Activated CD8-positive, alpha-beta T cell treated with anti-CD3 and anti-CD28 coated beads for 36 hours (primary cell): ENCODE data around the gene TMEM50A. TPM values are rescaled to one million over a fixed set of nuclear protein-coding genes. Genes with fewer than 3 reads are reported as not detected.
"Not testable (repeated sequence)": the region's sequence is repeated elsewhere in the genome, so short reads cannot be mapped to it uniquely, and the experiment has no call there.

Experiments used
- ATAC-seq: fragments of 200-7000 bp; cut with Tn5 transposase; one replicate; pipeline ENCODE4 v1.10.0; 2021; ENCODE audit warnings: mild to moderate bottlenecking, moderate library complexity
- CTCF ChIA-PET: fragments of 350-600 bp; sonication (Branson Sonifier 250); formaldehyde crosslinking; loops from one replicate; lab custom pipeline; 2021; ENCODE audit warnings: antibody characterized with exemption; lab: Charles Lee
- POLR2A ChIA-PET: fragments of 350-600 bp; sonication (Branson Sonifier 250); formaldehyde crosslinking; loops from one replicate; lab custom pipeline; 2021; ENCODE audit warnings: antibody characterized with exemption; lab: Charles Lee
- DNase-seq: peaks from one replicate; pipeline ENCODE4 v3.0.0-alpha.2; 2020
- H3K27ac Mint-ChIP-seq: one replicate; pipeline ENCODE4 v1.8.0; 2021; ENCODE audit warnings: mild to moderate bottlenecking, mixed read lengths
- H3K27me3 Mint-ChIP-seq: one replicate; pipeline ENCODE4 v1.8.0; 2021; ENCODE audit warnings: mixed read lengths
- H3K36me3 Mint-ChIP-seq: one replicate; pipeline ENCODE4 v1.8.0; 2021; ENCODE audit warnings: low read depth, mixed read lengths
- H3K4me1 Mint-ChIP-seq: one replicate; pipeline ENCODE4 v1.8.0; 2021; ENCODE audit warnings: low read depth, mixed read lengths
- H3K4me3 Mint-ChIP-seq: one replicate; pipeline ENCODE4 v1.8.0; 2021; ENCODE audit warnings: mild to moderate bottlenecking, moderate library complexity, mixed read lengths
- H3K9me3 Mint-ChIP-seq: one replicate; pipeline ENCODE4 v1.8.0; 2021; ENCODE audit warnings: mixed read lengths
- intact Hi-C: fragments of 100-400 bp; cut with micrococcal nuclease; formaldehyde crosslinking; loops from one replicate; pipeline ENCODE4 v1.10.0; 2022
- total RNA-seq, 2 experiments: library from RNA; stranded (reverse); gene quantifications; one replicate each; pipeline ENCODE4 v1.2.3, GENCODE V29; 2021
- TF ChIP-seq, protein P1 (sequence below): fragments of 200-600 bp; IDR thresholded peaks from one replicate; pipeline ENCODE4 v1.8.0; 2022; ENCODE audit warnings: antibody characterized with exemption, mild to moderate bottlenecking

TMEM50A gene
- total RNA-seq, 2 experiments from 2014 or later = 88.5 to 89.3 TPM

DNA sequence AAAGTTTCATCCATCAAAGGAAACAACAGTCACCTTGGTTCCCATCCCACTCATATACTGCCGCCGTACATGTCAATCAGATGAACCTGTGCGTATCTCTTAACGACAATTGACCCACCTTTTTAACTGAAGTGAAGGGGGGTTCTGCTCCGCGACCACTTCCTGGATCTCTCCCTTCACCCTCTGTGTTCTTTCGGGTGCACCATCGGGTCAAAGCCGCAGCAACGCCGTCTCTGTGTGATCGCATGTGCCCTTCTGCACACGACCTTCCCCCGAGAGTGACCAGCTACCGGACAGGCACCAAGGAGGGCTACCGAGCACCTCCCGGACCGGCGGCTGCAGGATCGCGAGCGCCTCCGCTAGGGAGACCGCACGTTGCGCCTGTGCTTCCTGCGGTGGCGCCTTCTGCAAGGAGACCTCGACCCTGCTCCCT, 1.2 kb upstream of the TMEM50A start:
- H3K4me1 Mint-ChIP-seq = peaks cover 38% of the 10 kb centered on the region
- H3K27me3 Mint-ChIP-seq, CTCF ChIA-PET, POLR2A ChIA-PET, H3K9me3 Mint-ChIP-seq: not testable (repeated sequence)
- H3K36me3 Mint-ChIP-seq = peaks cover 18% of the 10 kb centered on the region
- H3K4me3 Mint-ChIP-seq = peak overlapping the region; percentile 85
- peak overlapping the region; percentile 83 for H3K27ac Mint-ChIP-seq
- intact Hi-C loops = loop anchor here (5.0 kb wide), 1 partner anchor 90 kb away; the partner anchor contains the start of gene RSRP1
- peak; percentile 67 for DNase-seq
- ATAC-seq = peak; percentile 25

DNA sequence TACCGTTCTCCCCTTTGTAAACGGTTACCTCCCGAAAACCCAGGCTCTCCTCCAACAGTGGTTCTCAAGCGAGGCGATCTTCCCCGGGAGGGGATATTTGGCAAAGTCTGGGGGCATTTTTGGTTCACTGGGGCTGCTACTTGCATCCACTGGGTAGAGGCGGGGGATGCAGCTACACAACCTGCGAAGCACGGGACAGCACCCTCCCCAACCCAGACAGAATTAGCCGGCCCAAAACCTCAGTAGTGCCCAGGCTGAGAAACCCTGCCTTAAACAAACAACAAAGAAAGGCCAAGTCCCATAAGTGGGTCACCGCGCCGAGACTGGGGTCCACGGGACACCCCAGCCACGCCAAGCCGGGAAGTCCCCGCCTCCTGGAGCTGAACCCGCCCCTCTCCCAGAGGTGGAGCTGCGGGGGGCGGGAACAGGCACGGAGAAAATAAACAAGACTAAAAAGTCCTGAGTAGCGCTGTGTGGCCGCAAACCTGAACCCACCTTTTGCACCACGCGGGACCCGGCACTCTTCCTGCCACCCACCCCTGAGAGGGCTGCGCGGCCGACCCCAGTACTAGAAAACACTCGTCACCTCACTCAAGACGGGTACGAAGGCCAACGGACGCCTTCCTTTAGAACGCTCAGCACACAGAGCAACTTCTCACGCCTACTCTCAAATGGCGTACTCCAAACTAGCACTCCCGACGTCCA, 499 bp upstream of the TMEM50A start:
- POLR2A ChIA-PET = interaction anchor here (0.7 kb wide), 1 partner anchor 91 kb away, joined by 3 read pairs; no protein-coding TSS in a partner anchor
- H3K4me1 Mint-ChIP-seq = peaks cover 36% of the 10 kb centered on the region
- CTCF ChIA-PET, H3K9me3 Mint-ChIP-seq, H3K27me3 Mint-ChIP-seq, DNase-seq: not testable (repeated sequence)
- H3K36me3 Mint-ChIP-seq = peaks cover 17% of the 10 kb centered on the region
- peak overlapping the region; percentile 96 for H3K27ac Mint-ChIP-seq
- ATAC-seq = peak; percentile 53
- intact Hi-C loops = loop anchor here (5.0 kb wide), 1 partner anchor 90 kb away; the partner anchor contains the start of gene RSRP1
- peak overlapping the region; percentile 93 for H3K4me3 Mint-ChIP-seq

DNA sequence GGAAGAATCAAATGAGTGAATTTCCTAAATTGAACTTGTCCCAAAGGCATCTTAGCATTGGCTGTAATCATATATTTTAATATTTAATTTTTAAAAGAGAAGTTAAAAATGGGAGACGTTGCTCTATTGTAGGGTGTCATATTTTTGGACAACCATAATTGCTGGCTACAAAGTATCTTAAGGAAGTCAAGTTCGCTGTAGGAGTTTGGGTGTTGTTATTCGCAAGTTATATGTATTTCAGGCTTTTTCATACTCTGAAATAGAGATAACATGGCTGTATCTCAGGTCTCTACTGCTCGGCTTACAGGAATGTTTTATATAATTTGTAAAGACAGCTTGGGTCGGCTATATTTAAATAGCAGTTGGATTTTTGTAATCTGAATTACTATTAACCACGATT, 852 bp downstream of the TMEM50A start:
- intact Hi-C loops = loop anchor here (5.0 kb wide), 1 partner anchor 92 kb away; the partner anchor contains the start of gene RSRP1
- ChIA-PET POLR2A (interaction anchor here (1.6 kb wide), 1 partner anchor 9 kb away, joined by 4 read pairs; no protein-coding TSS in a partner anchor), CTCF (interaction anchor here (2.0 kb wide), 1 partner anchor 99 kb away, joined by 4 read pairs; no protein-coding TSS in a partner anchor)
- Mint-ChIP-seq H3K9me3 (no peaks in the 10 kb centered on the region), H3K27me3 (no peaks in the 10 kb centered on the region), H3K4me3 (peak overlapping the region; percentile 93), H3K36me3 (peaks cover 15% of the 10 kb centered on the region), H3K27ac (peak overlapping the region; percentile 96), H3K4me1 (peaks cover 31% of the 10 kb centered on the region)
- DNase-seq (no peak), ATAC-seq (no peak)
- TF ChIP-seq, protein P1, sequence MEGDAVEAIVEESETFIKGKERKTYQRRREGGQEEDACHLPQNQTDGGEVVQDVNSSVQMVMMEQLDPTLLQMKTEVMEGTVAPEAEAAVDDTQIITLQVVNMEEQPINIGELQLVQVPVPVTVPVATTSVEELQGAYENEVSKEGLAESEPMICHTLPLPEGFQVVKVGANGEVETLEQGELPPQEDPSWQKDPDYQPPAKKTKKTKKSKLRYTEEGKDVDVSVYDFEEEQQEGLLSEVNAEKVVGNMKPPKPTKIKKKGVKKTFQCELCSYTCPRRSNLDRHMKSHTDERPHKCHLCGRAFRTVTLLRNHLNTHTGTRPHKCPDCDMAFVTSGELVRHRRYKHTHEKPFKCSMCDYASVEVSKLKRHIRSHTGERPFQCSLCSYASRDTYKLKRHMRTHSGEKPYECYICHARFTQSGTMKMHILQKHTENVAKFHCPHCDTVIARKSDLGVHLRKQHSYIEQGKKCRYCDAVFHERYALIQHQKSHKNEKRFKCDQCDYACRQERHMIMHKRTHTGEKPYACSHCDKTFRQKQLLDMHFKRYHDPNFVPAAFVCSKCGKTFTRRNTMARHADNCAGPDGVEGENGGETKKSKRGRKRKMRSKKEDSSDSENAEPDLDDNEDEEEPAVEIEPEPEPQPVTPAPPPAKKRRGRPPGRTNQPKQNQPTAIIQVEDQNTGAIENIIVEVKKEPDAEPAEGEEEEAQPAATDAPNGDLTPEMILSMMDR = no peak

DNA sequence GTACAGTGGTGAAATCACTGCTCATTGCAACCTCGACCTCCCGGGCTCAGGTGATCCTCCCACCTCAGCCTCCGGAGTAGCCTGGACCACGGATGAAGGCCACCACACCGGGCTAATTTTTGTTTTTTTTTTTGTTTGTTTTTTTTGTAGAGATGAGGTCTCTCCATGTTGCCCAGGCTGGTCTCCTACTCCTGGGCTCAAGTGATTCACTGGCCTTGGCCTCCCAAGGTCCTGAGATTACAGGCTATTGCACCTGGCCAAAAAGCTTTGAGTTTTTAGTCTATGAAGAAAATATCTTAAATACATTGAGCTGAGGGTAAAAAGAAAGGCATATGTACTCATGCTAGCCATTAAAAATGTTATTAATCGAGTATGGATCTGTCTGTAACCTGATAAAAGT, 3.6 kb downstream of the TMEM50A start:
- ChIA-PET POLR2A (interaction anchor here (0.7 kb wide), 1 partner anchor 97 kb away, joined by 3 read pairs; no protein-coding TSS in a partner anchor), CTCF (interaction anchor here (1.4 kb wide), 1 partner anchor 11 kb away, joined by 5 read pairs; no protein-coding TSS in a partner anchor)
- Mint-ChIP-seq H3K4me3 (no peak overlapping the region), H3K9me3 (no peaks in the 10 kb centered on the region), H3K27me3 (no peaks in the 10 kb centered on the region), H3K27ac (no peak overlapping the region), H3K4me1 (peaks cover 24% of the 10 kb centered on the region), H3K36me3 (peaks cover 19% of the 10 kb centered on the region)
- TF ChIP-seq, protein P1 = no peak
- DNase-seq = no peak
- intact Hi-C loops = no loop called here
- no peak for ATAC-seq

DNA sequence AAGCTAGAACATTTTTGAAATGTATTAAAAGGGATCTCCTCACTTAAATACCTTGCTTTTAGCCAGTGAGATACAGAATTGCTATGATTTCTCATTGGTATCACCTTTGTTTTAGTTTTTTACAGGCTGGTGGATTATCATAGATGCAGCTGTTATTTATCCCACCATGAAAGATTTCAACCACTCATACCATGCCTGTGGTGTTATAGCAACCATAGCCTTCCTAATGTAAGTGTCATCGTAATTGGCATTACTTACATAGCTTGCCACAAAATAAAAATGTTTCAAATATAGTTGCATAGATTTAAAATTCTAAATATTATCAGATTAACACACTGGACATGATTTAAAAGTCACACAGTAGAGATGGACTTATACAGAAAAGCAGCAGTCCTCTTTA, 4.7 kb downstream of the TMEM50A start:
- Mint-ChIP-seq H3K36me3 (peaks cover 25% of the 10 kb centered on the region), H3K9me3 (no peaks in the 10 kb centered on the region), H3K4me3 (no peak overlapping the region), H3K27me3 (no peaks in the 10 kb centered on the region), H3K27ac (no peak overlapping the region), H3K4me1 (peaks cover 29% of the 10 kb centered on the region)
- CTCF ChIA-PET = interaction anchor here (1.2 to 1.3 kb wide), 2 partner anchors 13 to 110 kb away, joined by 3 read pairs; partner anchors contain the start of gene SYF2
- ATAC-seq (no peak), DNase-seq (no peak)
- intact Hi-C loops = no loop called here
- TF ChIP-seq, protein P1 = no peak
- POLR2A ChIA-PET = interaction anchor here (0.8 to 2.2 kb wide), 4 partner anchors 10 to 96 kb away, joined by 3 to 7 read pairs (median 3); partner anchors contain the start of gene RSRP1
